ENCODE data around the gene H2AZ2.
"Not testable (repeated sequence)": the region's sequence is repeated elsewhere in the genome, so short reads cannot be mapped to it uniquely, and the experiment has no call there.

Gene H2AZ2

DNA sequence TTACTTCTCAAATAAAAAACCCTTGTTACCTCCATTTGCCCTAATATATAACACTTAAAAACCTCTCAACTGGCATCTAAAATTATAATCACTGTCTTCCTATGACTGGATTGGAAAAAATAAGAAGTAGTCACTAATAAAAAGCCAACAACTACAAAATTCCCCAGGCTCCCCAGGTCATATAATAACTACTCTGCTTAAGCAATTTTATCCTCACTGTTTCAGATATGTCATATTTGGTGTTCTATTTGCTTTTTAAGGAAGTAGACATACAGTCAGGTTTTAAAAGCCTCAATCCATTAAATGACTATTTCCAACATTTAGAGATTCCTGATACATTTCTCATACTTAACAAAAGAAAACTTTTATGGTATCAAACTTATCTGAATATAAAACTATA is 2.4 kb downstream of the H2AZ2 start:
- Histone ChIP-seq H3K4me3 (ENCODE audit: low read depth, low read length) (peak overlapping the region; percentile 2), H3K27me3 (ENCODE audit: control insufficient read depth, insufficient read depth, low read length) (no peaks in the 10 kb centered on the region), H3K9ac (ENCODE audit: low read depth, low read length) (no peak overlapping the region), H3K4me1 (ENCODE audit: control insufficient read depth, insufficient read depth, low read length) (no peaks in the 10 kb centered on the region), H3K36me3 (ENCODE audit: control insufficient read depth, insufficient read depth, low read length) (peaks cover 3% of the 10 kb centered on the region), H3K9me3 (ENCODE audit: control insufficient read depth, insufficient read depth, low read length) (no peaks in the 10 kb centered on the region)

DNA sequence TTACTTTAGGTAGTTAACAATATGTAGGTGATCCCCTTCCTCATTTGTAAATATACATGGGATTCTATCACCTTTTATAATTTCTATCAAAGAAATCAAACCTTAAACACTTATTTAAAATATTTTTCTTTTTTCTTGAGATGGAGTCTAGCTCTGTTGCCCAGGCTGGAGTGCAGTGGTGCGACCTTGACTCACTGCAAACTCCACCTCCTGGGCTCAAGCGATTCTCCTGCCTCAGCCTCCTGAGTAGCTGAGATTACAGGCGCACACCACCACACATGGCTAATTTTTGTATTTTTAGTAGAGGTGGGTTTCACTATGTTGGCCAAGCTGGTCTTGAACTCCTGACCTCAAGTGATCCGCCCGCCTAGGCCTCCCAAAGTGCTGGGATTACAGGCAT is 4.4 kb downstream of the H2AZ2 start:
- not testable (repeated sequence) for H3K9me3 ChIP-seq (ENCODE audit: control insufficient read depth, insufficient read depth, low read length); H3K27me3 ChIP-seq (ENCODE audit: control insufficient read depth, insufficient read depth, low read length); H3K36me3 ChIP-seq (ENCODE audit: control insufficient read depth, insufficient read depth, low read length); H3K4me1 ChIP-seq (ENCODE audit: control insufficient read depth, insufficient read depth, low read length); H3K4me3 ChIP-seq (ENCODE audit: low read depth, low read length); H3K9ac ChIP-seq (ENCODE audit: low read depth, low read length)

DNA sequence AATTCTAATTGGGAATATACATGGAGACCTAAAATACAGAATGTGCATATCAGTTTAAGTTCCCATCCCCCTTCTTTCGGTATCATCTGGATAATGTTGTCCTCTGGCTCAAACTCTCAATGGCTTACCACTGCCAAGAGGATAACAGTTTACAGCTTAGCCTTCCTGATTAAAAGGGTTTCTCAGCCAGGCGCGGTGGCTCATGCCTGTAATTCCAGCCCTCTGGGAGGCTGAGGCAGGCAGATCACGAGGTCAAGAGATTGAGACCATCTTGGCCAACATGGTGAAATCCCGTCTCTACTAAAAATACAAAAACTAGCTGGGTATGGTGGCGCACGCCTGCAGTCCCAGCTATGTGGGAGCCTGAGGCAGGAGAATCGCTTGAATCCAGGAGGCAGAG is 5.2 kb downstream of the H2AZ2 start:
- not testable (repeated sequence) for H3K27me3 ChIP-seq (ENCODE audit: control insufficient read depth, insufficient read depth, low read length); H3K36me3 ChIP-seq (ENCODE audit: control insufficient read depth, insufficient read depth, low read length); H3K9ac ChIP-seq (ENCODE audit: low read depth, low read length); H3K4me3 ChIP-seq (ENCODE audit: low read depth, low read length); H3K4me1 ChIP-seq (ENCODE audit: control insufficient read depth, insufficient read depth, low read length); H3K9me3 ChIP-seq (ENCODE audit: control insufficient read depth, insufficient read depth, low read length)

DNA sequence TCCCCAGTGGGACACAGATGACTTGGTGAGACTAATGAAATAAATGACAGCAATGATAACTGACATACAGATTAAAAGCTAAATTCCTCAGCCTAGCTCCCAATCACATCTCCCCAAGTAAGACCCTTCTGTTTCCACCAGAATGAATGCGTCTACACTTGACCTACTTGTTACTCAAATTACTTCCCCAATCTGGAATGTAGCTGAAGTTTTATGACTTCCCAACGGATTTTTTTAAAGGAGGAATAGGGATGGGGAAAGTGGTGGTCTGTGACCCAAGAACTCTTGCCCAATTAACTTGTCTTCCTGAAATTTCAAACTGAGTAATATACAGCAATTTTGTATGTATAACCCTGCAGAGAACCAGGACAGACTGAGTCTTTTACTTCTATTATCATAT is 9.1 kb downstream of the H2AZ2 start:
- H3K9ac ChIP-seq (ENCODE audit: low read depth, low read length), result no peak overlapping the region
- H3K27me3 ChIP-seq (ENCODE audit: control insufficient read depth, insufficient read depth, low read length), result no peaks in the 10 kb centered on the region
- H3K36me3 ChIP-seq (ENCODE audit: control insufficient read depth, insufficient read depth, low read length), result peaks cover 17% of the 10 kb centered on the region
- no peaks in the 10 kb centered on the region for H3K4me1 ChIP-seq (ENCODE audit: control insufficient read depth, insufficient read depth, low read length)
- no peak overlapping the region for H3K4me3 ChIP-seq (ENCODE audit: low read depth, low read length)
- H3K9me3 ChIP-seq (ENCODE audit: control insufficient read depth, insufficient read depth, low read length), result no peaks in the 10 kb centered on the region

DNA sequence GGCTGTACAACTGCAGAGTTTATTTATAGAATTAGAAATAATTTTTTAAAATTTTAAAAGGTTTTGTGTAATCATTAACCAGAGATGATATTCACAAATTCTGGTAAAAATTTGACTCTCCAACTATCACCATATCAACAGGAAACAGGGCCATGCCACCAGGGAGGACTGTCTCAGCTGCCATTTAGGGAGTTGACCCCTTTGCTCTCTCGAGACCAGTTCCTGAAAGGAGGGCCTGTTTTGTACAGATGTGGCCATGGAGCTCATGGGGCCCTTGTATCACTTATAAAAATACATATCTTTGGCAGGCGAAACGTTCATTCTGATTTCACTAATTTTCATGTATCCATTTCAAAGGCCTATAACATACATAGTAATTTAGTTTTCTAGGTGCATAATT is 20.3 kb downstream of the H2AZ2 start:
- peaks cover 11% of the 10 kb centered on the region for H3K36me3 ChIP-seq (ENCODE audit: control insufficient read depth, insufficient read depth, low read length)

DNA sequence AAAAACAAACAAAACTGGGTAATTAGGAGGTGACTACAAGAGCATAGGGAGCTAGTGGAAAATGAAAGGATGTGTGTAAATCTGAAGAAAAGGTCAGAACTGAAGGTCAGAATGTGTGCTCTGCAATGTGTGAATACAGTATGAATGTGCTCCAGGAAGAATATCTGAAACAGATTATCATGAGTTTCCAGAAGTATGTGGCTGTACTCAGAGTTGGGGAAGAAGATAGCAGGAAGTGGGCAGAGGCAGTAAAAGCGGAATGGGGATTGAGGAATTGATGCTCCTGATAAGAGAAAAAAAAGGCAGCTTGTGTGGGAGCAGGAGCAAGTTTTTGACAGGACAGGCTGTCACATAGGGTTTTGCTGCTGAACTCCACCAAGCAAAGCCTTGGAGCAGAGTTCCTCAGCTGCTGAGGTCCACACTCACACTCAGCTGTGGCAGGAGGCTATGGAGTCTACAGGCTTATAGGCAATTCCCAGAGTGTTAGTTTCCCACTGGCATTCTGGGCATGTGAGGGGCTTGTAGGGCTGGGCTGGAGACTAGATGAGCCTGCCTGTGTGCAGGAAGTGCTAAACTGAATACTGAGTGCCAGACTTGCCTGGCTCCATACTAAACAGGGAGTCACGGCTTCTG is 22.9 kb downstream of the H2AZ2 start:
- no peaks in the 10 kb centered on the region for H3K27me3 ChIP-seq (ENCODE audit: control insufficient read depth, insufficient read depth, low read length)
- peaks cover 2% of the 10 kb centered on the region for H3K4me1 ChIP-seq (ENCODE audit: control insufficient read depth, insufficient read depth, low read length)
- H3K9me3 ChIP-seq (ENCODE audit: control insufficient read depth, insufficient read depth, low read length), result no peaks in the 10 kb centered on the region
- peaks cover 6% of the 10 kb centered on the region for H3K36me3 ChIP-seq (ENCODE audit: control insufficient read depth, insufficient read depth, low read length)
- no peak overlapping the region for H3K4me3 ChIP-seq (ENCODE audit: low read depth, low read length)
- H3K9ac ChIP-seq (ENCODE audit: low read depth, low read length), result no peak overlapping the region

More for the DNA sequence above, 20.3 kb downstream of the H2AZ2 start:
- Histone ChIP-seq H3K4me3 (ENCODE audit: low read depth, low read length) (no peak overlapping the region), H3K9ac (ENCODE audit: low read depth, low read length) (no peak overlapping the region), H3K9me3 (ENCODE audit: control insufficient read depth, insufficient read depth, low read length) (no peaks in the 10 kb centered on the region), H3K4me1 (ENCODE audit: control insufficient read depth, insufficient read depth, low read length) (peaks cover 2% of the 10 kb centered on the region), H3K27me3 (ENCODE audit: control insufficient read depth, insufficient read depth, low read length) (no peaks in the 10 kb centered on the region)

DNA sequence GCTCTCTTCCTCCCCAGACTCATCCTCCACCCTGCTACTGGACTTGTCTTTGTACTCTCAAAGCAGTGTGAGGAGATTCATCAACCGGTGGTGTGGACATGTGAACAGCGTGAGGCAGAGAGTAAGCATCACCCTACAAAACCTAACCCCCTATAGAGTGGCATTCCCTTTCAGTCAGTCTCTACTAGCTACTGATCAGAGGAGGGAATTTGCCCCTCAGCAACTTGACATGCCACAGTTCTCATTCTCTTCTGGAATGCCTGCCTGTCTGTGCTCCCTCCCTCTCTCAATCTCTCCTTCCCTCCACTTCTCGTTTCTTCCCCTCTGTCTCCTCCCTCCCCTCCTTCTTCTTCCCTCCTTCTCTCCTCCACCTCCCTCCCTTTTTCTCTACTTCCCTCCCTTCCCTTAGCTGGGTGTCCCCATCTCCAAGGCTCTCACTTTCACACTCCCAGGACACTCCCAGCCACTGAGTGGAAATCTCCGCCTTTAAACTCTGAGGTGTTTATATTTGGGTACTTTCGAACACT is 24.6 kb downstream of the H2AZ2 start:
- Histone ChIP-seq H3K4me3 (ENCODE audit: low read depth, low read length) (no peak overlapping the region), H3K9me3 (ENCODE audit: control insufficient read depth, insufficient read depth, low read length) (no peaks in the 10 kb centered on the region), H3K4me1 (ENCODE audit: control insufficient read depth, insufficient read depth, low read length) (peaks cover 2% of the 10 kb centered on the region), H3K9ac (ENCODE audit: low read depth, low read length) (no peak overlapping the region), H3K27me3 (ENCODE audit: control insufficient read depth, insufficient read depth, low read length) (no peaks in the 10 kb centered on the region), H3K36me3 (ENCODE audit: control insufficient read depth, insufficient read depth, low read length) (peaks cover 2% of the 10 kb centered on the region)

DNA sequence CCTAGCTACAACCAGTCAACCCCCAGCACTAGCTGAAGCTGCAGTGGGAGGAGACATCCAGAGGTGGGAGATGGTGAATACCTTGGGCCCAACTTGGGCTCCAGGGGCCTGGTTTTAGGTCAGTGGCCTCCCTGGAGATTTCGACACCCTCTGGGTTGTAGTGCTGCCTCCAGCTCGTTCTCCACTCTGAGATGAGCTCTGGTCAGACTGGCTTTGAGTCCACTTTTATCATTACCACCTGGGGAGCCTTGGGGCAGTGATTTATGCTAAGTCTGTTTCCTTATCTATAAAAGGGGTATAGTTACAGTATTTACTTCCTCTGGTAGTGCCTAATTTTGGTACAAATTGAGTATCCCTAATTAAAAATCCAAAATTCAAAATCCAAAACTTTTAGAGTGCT is 28.6 kb downstream of the H2AZ2 start:
- Histone ChIP-seq H3K9me3 (ENCODE audit: control insufficient read depth, insufficient read depth, low read length) (no peaks in the 10 kb centered on the region), H3K4me1 (ENCODE audit: control insufficient read depth, insufficient read depth, low read length) (peaks cover 2% of the 10 kb centered on the region), H3K36me3 (ENCODE audit: control insufficient read depth, insufficient read depth, low read length) (no peaks in the 10 kb centered on the region), H3K9ac (ENCODE audit: low read depth, low read length) (no peak overlapping the region), H3K27me3 (ENCODE audit: control insufficient read depth, insufficient read depth, low read length) (no peaks in the 10 kb centered on the region), H3K4me3 (ENCODE audit: low read depth, low read length) (no peak overlapping the region)

DNA sequence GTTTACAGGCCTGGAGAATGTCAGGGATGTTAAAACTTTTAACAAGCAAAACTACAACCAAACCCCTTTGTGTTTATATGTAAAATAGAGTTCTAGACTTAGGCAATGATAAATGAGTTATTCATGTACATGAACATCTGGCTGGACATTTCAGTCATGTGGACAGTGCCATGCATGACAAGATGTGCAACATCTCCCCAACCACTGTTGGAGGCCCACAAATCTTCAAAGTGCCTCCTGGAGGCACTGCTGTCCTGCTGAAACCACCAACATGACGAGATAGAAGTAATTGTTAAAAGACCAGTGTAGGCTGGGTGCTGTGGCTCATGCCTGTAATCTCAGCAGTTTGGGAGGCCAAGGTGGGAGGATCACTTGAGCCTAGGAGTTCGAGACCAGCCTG is 33.0 kb downstream of the H2AZ2 start:
- H3K9me3 ChIP-seq (ENCODE audit: control insufficient read depth, insufficient read depth, low read length), result no peaks in the 10 kb centered on the region
- no peaks in the 10 kb centered on the region for H3K27me3 ChIP-seq (ENCODE audit: control insufficient read depth, insufficient read depth, low read length)
- H3K4me3 ChIP-seq (ENCODE audit: low read depth, low read length), result no peak overlapping the region
- H3K36me3 ChIP-seq (ENCODE audit: control insufficient read depth, insufficient read depth, low read length), result no peaks in the 10 kb centered on the region
- H3K4me1 ChIP-seq (ENCODE audit: control insufficient read depth, insufficient read depth, low read length), result no peaks in the 10 kb centered on the region
- H3K9ac ChIP-seq (ENCODE audit: low read depth, low read length), result no peak overlapping the region

DNA sequence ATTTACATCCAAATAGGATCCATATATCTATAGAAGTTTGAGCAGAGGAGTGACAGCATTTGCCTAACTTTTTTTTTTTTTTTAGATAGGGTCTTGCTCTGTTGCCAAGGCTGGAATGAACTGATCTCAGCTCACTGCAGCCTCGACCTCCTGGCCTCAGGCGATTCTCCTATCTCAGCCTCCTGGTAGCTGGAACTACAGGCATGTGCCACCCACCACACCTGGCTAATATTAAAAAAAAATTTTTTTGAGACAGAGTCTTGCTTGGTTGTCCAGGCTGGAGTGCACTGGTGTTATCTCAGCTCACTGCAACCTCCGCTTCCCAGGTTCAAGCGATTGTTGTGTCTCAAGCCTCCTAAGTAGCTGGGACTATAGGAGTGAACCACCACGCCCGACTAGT is 36.3 kb downstream of the H2AZ2 start:
- Histone ChIP-seq H3K9me3 (ENCODE audit: control insufficient read depth, insufficient read depth, low read length) (no peaks in the 10 kb centered on the region), H3K4me1 (ENCODE audit: control insufficient read depth, insufficient read depth, low read length) (no peaks in the 10 kb centered on the region), H3K4me3 (ENCODE audit: low read depth, low read length) (no peak overlapping the region), H3K36me3 (ENCODE audit: control insufficient read depth, insufficient read depth, low read length) (no peaks in the 10 kb centered on the region), H3K27me3 (ENCODE audit: control insufficient read depth, insufficient read depth, low read length) (no peaks in the 10 kb centered on the region), H3K9ac (ENCODE audit: low read depth, low read length) (no peak overlapping the region)

DNA sequence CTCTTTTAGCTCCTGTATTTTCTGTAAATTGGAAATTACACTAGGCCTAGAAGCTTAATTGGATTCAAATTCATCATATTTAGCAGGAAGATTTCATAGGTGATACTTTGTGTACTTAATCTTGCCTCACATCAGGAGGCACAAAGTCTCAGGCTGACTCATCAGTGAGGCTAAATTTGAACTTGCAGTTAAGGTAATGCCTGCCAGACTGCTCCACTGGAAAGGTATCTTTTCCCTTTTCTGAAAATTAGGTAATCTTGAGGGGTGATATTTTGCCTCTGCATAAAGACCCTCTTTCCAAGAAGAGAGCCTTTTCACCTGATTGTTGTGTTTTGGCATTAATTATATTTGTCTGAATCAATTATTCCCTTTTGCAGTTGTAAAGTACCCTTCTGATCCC is 36.8 kb downstream of the H2AZ2 start:
- Histone ChIP-seq H3K9ac (ENCODE audit: low read depth, low read length) (no peak overlapping the region), H3K9me3 (ENCODE audit: control insufficient read depth, insufficient read depth, low read length) (no peaks in the 10 kb centered on the region), H3K4me1 (ENCODE audit: control insufficient read depth, insufficient read depth, low read length) (no peaks in the 10 kb centered on the region), H3K4me3 (ENCODE audit: low read depth, low read length) (no peak overlapping the region), H3K27me3 (ENCODE audit: control insufficient read depth, insufficient read depth, low read length) (no peaks in the 10 kb centered on the region), H3K36me3 (ENCODE audit: control insufficient read depth, insufficient read depth, low read length) (no peaks in the 10 kb centered on the region)

DNA sequence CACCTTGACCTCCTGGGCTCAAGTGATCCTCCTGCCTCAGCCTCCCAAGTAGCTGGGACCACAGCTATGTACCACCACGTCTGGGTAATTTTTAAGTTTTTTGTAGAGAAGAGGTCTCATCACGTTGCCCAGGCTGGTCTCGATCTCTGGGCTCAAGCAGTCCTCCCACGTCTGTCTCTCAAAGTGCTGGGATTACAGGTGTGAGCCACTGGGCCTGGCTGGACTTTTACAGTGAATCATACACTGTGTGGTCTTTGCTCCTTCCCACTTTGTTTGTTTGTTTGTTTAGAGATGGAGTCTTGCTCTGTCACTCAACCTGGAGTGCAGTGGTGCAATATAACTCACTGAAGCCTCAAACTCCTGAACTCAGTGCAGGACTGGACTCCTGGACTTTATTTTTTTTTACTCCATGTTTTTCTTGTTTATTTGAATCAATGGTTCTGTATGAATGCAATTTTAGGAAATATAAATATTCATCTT is 38.9 kb downstream of the H2AZ2 start:
- Histone ChIP-seq H3K27me3 (ENCODE audit: control insufficient read depth, insufficient read depth, low read length) (no peaks in the 10 kb centered on the region), H3K36me3 (ENCODE audit: control insufficient read depth, insufficient read depth, low read length) (no peaks in the 10 kb centered on the region), H3K9me3 (ENCODE audit: control insufficient read depth, insufficient read depth, low read length) (no peaks in the 10 kb centered on the region), H3K4me3 (ENCODE audit: low read depth, low read length) (no peak overlapping the region), H3K4me1 (ENCODE audit: control insufficient read depth, insufficient read depth, low read length) (no peaks in the 10 kb centered on the region), H3K9ac (ENCODE audit: low read depth, low read length) (no peak overlapping the region)

Measured in iPS-15b (cell line).